GM18867 (cell line): ENCODE results near the gene PPP6R3.

Source experiments
- ATAC-seq: cut with Tn5 transposase; IDR thresholded peaks from one replicate; pipeline ENCODE4 v1.9.1; 2021; ENCODE audit warnings: mild to moderate bottlenecking, moderate library complexity; ENCODE audit not compliant: unreplicated experiment

The PPP6R3 gene

DNA sequence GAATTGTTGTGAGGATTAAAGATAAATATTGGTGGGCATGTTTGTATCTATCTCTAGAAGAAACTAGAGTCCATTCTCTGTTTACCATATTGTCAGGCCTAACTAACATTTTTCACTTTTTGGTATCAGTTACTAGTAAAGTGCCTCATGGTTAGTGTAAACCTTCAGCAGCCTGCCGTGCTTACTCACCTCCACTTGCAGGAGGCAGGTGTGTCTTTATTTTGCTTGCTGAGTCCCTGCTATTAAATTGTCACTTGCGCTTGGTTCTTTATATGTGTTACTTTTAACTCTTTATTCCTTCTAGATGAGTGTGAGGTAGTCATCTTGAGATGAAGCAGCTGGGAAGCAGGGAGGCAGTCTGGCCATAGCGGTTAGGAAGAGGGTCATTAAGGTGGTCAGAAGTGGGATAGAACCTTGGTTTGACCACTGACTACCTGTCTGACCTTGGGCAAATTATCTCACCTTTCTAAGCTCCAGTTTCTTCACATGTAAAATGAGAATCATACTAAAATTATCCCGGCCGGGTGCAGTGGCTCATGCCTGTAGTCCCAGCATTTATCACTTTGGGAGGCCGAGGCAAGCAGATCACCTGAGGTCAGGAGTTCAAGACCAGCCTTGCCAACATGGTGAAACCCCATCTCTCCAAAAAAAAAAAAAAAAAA, 21.2 kb downstream of the PPP6R3 start:
- ATAC-seq: no peak

DNA sequence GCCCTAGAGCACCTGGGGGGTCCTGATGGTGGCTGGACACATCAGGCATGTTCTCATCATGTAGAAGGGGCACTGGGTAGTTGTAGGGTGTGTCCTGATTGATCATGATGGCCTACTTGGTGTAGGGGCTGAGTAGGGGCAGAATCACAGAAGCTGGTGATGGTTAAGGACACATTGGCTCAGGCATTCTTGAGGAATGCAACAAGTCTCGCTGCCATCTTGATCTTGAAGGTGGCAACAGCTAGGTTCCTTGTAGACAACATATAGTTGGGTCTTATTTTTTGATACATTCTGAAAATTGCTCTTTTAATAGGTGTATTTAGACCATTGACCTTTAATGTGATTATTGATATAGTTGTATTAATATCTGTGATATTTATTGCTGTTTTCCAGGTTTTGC, 28.1 kb downstream of the PPP6R3 start:
- no peak for ATAC-seq

GRCh38 chr11:68495220-68495729, 34.7 kb downstream of the PPP6R3 start:
- ATAC-seq: no peak

GRCh38 chr11:68495872-68496271, 35.3 kb downstream of the PPP6R3 start:
- ATAC-seq: no peak

- no peak for ATAC-seq
Measured at GRCh38 chr11:68497761-68498160, 37.2 kb downstream of the PPP6R3 start.

DNA sequence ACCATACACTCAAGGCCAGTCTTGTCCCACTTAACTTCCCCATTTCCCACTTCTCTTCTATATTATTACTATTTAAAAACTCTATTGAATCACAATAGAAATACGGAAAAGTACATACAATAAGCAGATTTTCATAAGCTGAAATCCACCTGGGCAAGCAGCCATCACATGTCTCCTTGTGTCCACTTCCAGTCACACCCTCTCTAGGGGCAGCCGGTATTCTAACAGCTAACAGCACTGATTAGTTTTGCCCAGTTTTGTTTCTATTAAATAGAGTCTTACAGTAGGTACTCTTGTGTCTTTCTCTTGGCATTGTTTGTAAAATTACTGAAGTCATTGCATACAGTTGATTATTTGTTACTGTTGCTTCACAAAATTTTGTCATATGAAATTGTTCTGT, 37.8 kb downstream of the PPP6R3 start:
- no peak for ATAC-seq

DNA sequence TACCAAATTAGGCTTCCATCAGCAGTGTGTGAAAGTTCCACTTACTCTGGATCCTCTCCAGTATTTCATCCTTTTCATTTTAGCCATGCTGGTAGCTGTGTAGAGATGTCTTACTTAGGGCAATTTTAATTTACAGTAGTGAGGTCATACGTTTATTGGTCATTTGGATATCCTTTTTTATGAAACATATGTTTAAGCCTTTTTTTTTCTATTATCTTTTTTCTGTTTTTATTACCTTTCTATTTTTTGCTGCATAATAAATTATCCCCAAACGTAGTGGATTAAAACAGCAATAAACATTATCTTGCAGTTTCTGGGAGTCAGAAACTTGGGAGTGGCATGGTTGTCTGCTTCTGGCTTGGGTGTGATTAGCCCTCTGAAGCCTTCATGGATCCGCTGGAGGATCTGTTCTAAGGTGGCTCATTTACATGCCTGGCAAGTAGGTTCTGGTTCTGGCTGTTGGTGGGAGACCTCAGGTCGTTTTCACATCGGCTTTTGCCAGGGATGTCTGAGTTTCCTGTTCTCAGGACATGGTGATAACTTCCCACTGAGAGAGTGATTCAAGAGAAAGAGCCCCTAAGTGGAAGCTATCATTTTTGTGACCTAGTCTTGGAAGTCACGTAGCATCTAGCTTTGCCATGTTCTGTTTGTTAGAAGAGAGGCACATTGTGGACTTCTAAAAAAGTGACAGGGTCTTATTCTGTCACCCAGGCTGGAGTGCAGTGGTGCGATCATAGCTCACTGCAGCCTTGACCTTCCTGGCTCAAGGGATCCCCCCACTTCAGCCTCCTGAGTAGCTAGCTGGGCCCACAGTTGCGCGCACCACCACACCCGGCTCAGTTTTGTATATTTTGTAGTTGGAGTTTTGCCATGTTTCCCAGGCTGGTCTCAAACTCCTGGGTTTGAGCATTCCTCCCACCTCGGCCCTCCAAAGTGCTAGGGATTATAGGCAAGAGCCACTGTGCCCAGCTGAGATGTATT, 38.6 kb downstream of the PPP6R3 start:
- ATAC-seq: no peak

GRCh38 chr11:68500206-68500605, 39.7 kb downstream of the PPP6R3 start:
- ATAC-seq: no peak

- no peak for ATAC-seq
Measured at GRCh38 chr11:68501813-68502212, 41.3 kb downstream of the PPP6R3 start.

- ATAC-seq: no peak
Measured at GRCh38 chr11:68503251-68503687, 42.7 kb downstream of the PPP6R3 start.

- ATAC-seq: no peak
Measured at GRCh38 chr11:68503792-68504191, 43.2 kb downstream of the PPP6R3 start.

GRCh38 chr11:68504432-68505066, 44.0 kb downstream of the PPP6R3 start:
- no peak for ATAC-seq

DNA sequence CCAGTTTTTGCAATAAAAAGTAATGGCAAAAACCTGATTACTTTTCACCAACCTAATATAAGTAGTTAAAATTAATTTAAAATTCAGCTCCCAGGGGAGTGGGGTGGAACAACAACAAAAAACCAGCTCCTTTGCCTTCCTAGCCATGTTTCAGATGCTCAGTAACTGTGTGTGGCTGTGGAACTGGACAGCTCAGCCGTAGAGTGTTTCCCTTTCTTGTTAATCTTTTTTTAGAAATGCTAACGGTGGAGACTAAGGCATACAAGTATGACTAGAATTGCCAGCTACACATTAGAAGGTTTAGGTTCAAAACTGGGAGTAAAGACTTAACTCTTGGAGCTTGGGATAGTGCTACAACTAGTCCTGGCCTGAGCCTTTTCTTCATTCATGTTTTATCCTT, 45.0 kb downstream of the PPP6R3 start:
- ATAC-seq: no peak

DNA sequence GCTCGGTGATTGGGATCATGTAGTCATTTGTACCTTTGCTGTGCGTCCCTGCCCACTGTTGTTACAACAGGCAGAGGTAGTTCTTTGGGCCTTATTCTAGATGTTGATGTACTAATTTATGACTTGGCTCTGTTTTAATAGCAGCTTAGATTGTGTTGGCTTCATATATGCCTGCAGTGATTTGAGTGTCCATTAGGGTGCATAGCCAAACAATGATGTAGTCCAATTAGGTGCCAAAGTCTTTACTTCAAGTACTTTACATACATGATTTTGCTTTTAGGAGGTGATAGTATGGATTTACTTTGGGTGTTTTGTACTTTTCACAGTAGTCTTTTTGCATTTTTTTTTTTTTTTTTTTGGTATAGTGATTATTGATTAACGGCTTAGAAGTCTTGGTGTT, 46.4 kb downstream of the PPP6R3 start:
- no peak for ATAC-seq

- ATAC-seq: no peak
Measured at GRCh38 chr11:68508425-68508824, 47.9 kb downstream of the PPP6R3 start.

DNA sequence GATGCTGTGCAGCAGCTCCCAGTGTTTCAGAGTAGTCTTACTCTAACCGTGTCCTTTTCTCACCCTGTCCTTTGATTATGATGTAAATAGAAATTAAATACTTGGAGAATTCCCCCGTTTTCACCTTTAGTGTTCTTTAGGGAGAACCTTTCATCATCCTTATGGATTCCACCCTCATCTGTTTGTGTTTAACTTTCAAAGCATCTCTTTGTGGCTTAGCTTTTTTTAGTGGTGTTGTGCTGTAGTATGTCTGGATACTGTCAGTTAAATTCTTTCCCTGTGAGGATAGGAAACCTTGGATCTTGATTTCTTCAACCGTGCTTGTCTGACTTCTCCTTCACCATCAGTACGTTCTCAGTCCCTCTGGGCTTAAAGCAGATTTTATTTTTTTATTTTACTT, 48.5 kb downstream of the PPP6R3 start:
- ATAC-seq: no peak

DNA sequence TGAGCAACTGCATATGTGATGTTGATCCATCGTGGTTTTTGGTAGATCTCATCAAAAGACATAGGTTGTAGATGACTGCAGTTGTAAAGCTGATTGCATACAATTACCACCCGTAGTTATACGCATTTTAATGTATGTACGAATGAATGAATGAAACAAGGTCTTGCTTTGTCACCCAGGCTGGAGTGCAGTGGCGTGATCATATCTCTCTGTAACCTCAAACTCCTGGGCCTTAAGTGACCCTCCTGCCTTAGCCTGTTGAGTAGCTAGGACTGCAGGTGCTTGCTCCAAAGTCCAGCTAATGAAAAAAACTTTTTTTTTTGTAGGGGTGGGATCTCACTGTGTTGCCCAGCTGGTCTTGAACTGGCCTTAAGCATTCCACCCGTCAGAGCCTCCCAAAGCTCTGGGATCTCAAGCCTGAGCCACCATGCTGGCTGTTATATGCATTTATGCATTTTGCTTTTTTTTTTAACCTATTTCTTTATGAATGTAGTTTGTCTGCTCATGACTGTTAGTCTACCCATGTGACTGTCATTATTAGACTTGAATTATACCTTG, 53.5 kb downstream of the PPP6R3 start:
- ATAC-seq: no peak

DNA sequence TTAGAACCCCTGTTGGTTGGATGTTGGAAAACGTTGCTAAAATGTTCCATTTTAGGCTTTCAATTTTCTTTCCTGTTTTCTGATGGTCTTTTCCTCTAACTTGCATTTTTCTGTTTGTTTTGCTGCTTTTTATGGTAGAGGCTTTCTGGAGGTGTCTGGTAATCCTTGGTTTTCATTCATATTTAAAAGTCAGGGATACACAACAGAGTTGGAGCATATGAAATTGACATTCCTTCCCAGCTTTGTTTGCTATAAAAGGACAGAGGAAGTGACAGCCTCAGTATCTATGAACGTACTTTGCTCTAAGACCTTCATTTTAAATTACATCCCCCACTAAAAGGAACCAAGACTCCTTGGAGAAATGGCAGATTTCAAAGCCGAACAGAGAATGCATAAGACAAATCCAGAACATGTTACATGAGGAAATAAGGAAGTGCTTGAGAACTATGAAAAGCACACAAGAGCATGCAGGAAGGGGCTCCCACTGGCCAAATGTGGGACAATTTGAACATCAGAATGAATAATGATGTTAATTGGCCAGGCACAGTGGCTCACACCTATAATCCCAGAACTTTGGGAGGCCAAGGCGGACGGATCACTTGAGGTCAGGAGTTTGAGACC, 56.7 kb downstream of the PPP6R3 start:
- no peak for ATAC-seq

- no peak for ATAC-seq
Measured at GRCh38 chr11:68518191-68518590, 57.6 kb downstream of the PPP6R3 start.

- ATAC-seq: no peak
Measured at GRCh38 chr11:68521969-68522652, 61.6 kb downstream of the PPP6R3 start.
